Measurements from ENCODE around the gene ADGRA1.

ADGRA1 gene

GRCh38 chr10:133180192-133180964 lies 92.7 kb downstream of the ADGRA1 start:
- ATAC-seq (replicated peaks) (no peak), DNase-seq (no peak)
- Mint-ChIP-seq H3K9me3 (peaks cover 11 to 12% of the 10 kb centered on the region in 2 donors), H3K36me3 (no peaks in the 10 kb centered on the region), H3K4me1 (peaks cover 0 to 4% of the 10 kb centered on the region in 2 donors), H3K27ac (no peak overlapping the region), H3K4me3 (no peak overlapping the region), H3K27me3 (peaks cover 24% of the 10 kb centered on the region in 2 donors)

GRCh38 chr10:133180965-133181639 lies 93.4 kb downstream of the ADGRA1 start:
- H3K27ac Mint-ChIP-seq, result no peak overlapping the region
- peaks cover 0 to 4% of the 10 kb centered on the region in 2 donors for H3K4me1 Mint-ChIP-seq
- no peak for DNase-seq
- ATAC-seq (replicated peaks), result no peak
- no peak overlapping the region for H3K4me3 Mint-ChIP-seq
- H3K27me3 Mint-ChIP-seq, result peaks cover 20 to 22% of the 10 kb centered on the region in 2 donors
- H3K36me3 Mint-ChIP-seq, result no peaks in the 10 kb centered on the region
- peaks cover 9% of the 10 kb centered on the region in 2 donors for H3K9me3 Mint-ChIP-seq
